Smooth muscle cell (in vitro differentiated cells): ENCODE results near the gene PODXL. TPM values are rescaled to one million over a fixed set of nuclear protein-coding genes. Genes with fewer than 3 reads are reported as not detected.
"Not testable (repeated sequence)": the region's sequence is repeated elsewhere in the genome, so short reads cannot be mapped to it uniquely, and the experiment has no call there.

Source experiments
- DNase-seq: peaks from one replicate; lab custom pipeline; 2025; ENCODE audit not compliant: unreplicated experiment; lab: John Stamatoyannopoulos, UW
- H2AFZ ChIP-seq: fragments of 200-600 bp; sonication (generic); 2 replicates; pipeline ENCODE4 v1.6.0; 2016; ENCODE audit warnings: antibody characterized with exemption, low read depth, mild to moderate bottlenecking
- H3F3A ChIP-seq: fragments of 200-600 bp; sonication (generic); 2 replicates; pipeline ENCODE4 v1.6.0; 2017; ENCODE audit warnings: antibody characterized with exemption, low read depth
- H3K27ac ChIP-seq: fragments of 200-600 bp; sonication (generic); 2 replicates; pipeline ENCODE4 v1.5.1; 2016; ENCODE audit warnings: low read depth, mild to moderate bottlenecking
- H3K27me3 ChIP-seq: fragments of 200-600 bp; sonication (generic); 2 replicates; pipeline ENCODE4 v1.6.1; 2016; ENCODE audit warnings: low read depth, mild to moderate bottlenecking
- H3K36me3 ChIP-seq: fragments of 200-600 bp; sonication (generic); 2 replicates; pipeline ENCODE4 v1.5.1; 2016; ENCODE audit warnings: low read depth
- H3K4me1 ChIP-seq: fragments of 200-600 bp; sonication (generic); 2 replicates; pipeline ENCODE4 v1.5.1; 2016; ENCODE audit warnings: low read depth
- H3K4me2 ChIP-seq: fragments of 200-600 bp; sonication (generic); 2 replicates; pipeline ENCODE4 v1.6.0; 2016; ENCODE audit warnings: mild to moderate bottlenecking
- H3K4me3 ChIP-seq: fragments of 200-600 bp; sonication (generic); 2 replicates; pipeline ENCODE4 v1.5.1; 2016; ENCODE audit warnings: mild to moderate bottlenecking
- H3K79me2 ChIP-seq: fragments of 200-600 bp; sonication (generic); 2 replicates; pipeline ENCODE4 v1.6.0; 2016; ENCODE audit warnings: low read depth, mild to moderate bottlenecking
- H3K9ac ChIP-seq: fragments of 200-600 bp; sonication (generic); 2 replicates; pipeline ENCODE4 v1.6.0; 2016; ENCODE audit warnings: low read depth
- H3K9me3 ChIP-seq: fragments of 200-600 bp; sonication (generic); replicated peaks from 2 replicates; pipeline ENCODE4 v1.5.1; 2016; ENCODE audit warnings: low read depth
- H4K20me1 ChIP-seq: fragments of 200-600 bp; sonication (generic); 2 replicates; pipeline ENCODE4 v1.6.0; 2016; ENCODE audit warnings: low read depth
- WGBS: methylation state at CpG from one replicate; pipeline ENCODE4 v1.1.7; 2016; ENCODE audit warnings: low lambda C conversion rate; 5-methylcytosine and 5-hydroxymethylcytosine counted together
- polyA plus RNA-seq: library from polyadenylated mRNA; unstranded; fragments of >200 nt; fragmentation: Nextera tagmentation; extraction: Ambion mirVana; gene quantifications from 2 replicates; pipeline ENCODE4 v1.2.1, GENCODE V29; 2016
- total RNA-seq: library from RNA; depleted of rRNA; stranded (reverse); fragments of >200 nt; gene quantifications from 2 replicates; pipeline ENCODE4 v1.2.3, GENCODE V29; 2014
- TF ChIP-seq, protein P1 (sequence below): fragments of 200-600 bp; sonication (generic); IDR thresholded peaks from 2 replicates; pipeline ENCODE4 v1.5.1; 2017; ENCODE audit warnings: borderline replicate concordance, mild to moderate bottlenecking, antibody characterized with exemption; ENCODE audit not compliant: insufficient read depth, poor library complexity, severe bottlenecking

PODXL gene
- total and polyA plus RNA-seq, 2 experiments from 2014 or later = 2.1 to 10.8 TPM

DNA sequence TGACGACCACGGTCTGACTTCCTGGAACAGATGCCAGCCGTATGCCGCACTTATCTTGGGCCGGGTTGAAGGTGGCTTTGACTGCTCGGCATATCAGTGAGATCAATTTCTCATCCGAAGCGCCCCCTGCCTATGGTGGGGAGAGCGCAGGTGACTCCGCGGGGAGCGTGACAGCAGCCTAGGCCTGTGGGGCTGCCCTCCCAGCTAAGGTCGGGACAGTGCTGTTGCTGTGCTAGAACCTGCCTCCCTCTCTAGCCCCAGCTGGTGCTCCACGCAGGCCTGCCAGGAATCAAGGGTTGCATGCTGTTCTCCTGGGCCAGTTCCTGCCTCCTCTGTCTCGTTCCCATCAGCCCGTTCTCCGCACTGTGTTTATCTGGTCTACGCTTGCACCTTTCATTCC lies 49.8 kb downstream of the PODXL start:
- Histone ChIP-seq H3K36me3 (no peaks in the 10 kb centered on the region), H3F3A (peaks cover 14% of the 10 kb centered on the region), H3K27me3 (no peaks in the 10 kb centered on the region), H3K4me3 (no peak overlapping the region), H2AFZ (no peak overlapping the region), H4K20me1 (peaks cover 5% of the 10 kb centered on the region), H3K9ac (no peak overlapping the region), H3K79me2 (no peaks in the 10 kb centered on the region), H3K9me3 (no peaks in the 10 kb centered on the region), H3K4me2 (no peak overlapping the region), H3K4me1 (peaks cover 8% of the 10 kb centered on the region), H3K27ac (no peak overlapping the region)
- TF ChIP-seq, protein P1, sequence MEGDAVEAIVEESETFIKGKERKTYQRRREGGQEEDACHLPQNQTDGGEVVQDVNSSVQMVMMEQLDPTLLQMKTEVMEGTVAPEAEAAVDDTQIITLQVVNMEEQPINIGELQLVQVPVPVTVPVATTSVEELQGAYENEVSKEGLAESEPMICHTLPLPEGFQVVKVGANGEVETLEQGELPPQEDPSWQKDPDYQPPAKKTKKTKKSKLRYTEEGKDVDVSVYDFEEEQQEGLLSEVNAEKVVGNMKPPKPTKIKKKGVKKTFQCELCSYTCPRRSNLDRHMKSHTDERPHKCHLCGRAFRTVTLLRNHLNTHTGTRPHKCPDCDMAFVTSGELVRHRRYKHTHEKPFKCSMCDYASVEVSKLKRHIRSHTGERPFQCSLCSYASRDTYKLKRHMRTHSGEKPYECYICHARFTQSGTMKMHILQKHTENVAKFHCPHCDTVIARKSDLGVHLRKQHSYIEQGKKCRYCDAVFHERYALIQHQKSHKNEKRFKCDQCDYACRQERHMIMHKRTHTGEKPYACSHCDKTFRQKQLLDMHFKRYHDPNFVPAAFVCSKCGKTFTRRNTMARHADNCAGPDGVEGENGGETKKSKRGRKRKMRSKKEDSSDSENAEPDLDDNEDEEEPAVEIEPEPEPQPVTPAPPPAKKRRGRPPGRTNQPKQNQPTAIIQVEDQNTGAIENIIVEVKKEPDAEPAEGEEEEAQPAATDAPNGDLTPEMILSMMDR = no peak
- 89% methylated on average over 18 of the region's 18 CpGs for WGBS
- DNase-seq = no peak

DNA sequence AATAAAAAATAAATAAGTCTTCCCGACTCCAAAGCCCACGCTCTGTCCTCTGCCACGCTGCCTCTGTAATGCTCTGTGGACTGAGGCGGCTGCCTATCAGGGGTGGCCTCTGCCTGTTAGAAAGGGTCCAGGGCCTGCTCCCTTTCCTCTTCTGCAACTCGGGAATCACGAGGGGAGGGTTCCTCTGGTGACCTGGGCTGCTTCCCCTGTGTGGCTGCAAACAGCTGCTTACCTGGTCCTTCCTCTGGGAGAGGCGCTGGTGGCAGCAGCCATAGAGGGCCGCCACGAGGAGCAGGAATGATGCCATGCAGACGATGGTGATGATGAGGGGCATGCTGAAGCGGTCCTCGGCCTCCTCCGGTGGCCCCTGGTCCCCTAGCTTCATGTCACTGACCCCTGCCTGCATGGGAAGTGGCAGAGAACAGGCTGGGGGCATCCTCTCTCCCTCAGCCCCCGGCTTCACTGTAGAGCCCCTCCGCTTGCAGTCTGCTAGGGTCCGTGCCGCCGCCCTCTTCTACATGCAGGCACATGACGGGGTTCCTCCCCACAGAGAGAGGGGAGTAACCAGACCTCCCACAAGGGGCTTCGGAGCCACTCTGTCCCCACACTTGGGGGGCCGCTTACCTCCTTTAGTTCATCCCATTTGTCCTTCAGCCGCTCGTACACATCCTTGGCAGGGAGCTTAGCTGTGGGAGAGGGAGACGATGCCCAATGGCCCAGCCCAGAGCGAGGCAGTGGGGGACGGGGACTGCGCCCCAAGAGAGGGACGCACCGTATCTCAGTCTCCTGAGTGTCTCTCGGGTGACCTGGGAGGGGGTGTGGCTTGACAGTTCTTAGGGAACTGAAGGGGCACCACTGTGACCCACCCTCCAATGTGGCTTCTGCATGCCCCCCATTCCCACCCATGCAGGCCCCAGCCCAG lies 50.5 kb downstream of the PODXL start:
- Histone ChIP-seq H3K36me3 (no peaks in the 10 kb centered on the region), H3K79me2 (no peaks in the 10 kb centered on the region), H3K4me1 (peaks cover 8% of the 10 kb centered on the region), H3K27ac (no peak overlapping the region), H3F3A (peaks cover 15% of the 10 kb centered on the region), H3K4me2 (no peak overlapping the region), H3K4me3 (no peak overlapping the region), H3K9me3 (no peaks in the 10 kb centered on the region), H3K27me3 (no peaks in the 10 kb centered on the region), H2AFZ (no peak overlapping the region), H3K9ac (no peak overlapping the region), H4K20me1 (peaks cover 6% of the 10 kb centered on the region)
- no peak for DNase-seq
- TF ChIP-seq, protein P1 = no peak
- WGBS = 95% methylated on average over 30 of the region's 30 CpGs

DNA sequence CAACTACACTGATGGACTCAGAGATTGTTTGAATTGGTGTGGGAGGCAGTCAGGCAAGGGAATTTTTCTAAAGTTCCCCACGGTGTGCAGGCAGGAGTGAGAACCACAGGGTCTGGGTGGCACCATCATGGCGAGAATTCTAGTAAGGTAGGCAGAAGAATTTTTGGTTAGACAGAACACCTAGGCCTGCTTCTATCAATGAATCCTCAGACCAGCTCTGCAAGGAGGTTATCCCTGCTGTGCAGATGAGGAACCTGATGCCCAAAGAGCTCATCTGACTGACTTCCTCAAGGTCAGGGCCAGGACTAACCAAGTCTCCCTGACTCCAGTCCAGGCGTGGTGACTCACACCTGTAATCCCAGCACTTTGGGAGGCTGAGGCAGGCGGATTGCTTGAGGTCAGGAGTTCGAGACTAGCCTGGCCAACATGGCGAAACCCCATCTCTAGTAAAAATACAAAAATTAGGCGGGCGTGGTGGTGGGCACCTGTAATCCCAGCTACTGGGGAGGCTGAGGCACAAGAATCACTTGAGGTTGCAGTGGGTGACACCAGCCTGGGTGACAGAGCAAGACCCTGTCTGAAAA lies 51.3 kb downstream of the PODXL start:
- not testable (repeated sequence) for H3K9me3 ChIP-seq, H3K4me3 ChIP-seq, H3K36me3 ChIP-seq, H4K20me1 ChIP-seq, H3K79me2 ChIP-seq, H3K4me1 ChIP-seq, DNase-seq, H3K9ac ChIP-seq, H3K4me2 ChIP-seq, H3K27ac ChIP-seq, H2AFZ ChIP-seq, H3K27me3 ChIP-seq
- peaks cover 15% of the 10 kb centered on the region for H3F3A ChIP-seq
- 99% methylated on average over 8 of the region's 8 CpGs for WGBS

DNA sequence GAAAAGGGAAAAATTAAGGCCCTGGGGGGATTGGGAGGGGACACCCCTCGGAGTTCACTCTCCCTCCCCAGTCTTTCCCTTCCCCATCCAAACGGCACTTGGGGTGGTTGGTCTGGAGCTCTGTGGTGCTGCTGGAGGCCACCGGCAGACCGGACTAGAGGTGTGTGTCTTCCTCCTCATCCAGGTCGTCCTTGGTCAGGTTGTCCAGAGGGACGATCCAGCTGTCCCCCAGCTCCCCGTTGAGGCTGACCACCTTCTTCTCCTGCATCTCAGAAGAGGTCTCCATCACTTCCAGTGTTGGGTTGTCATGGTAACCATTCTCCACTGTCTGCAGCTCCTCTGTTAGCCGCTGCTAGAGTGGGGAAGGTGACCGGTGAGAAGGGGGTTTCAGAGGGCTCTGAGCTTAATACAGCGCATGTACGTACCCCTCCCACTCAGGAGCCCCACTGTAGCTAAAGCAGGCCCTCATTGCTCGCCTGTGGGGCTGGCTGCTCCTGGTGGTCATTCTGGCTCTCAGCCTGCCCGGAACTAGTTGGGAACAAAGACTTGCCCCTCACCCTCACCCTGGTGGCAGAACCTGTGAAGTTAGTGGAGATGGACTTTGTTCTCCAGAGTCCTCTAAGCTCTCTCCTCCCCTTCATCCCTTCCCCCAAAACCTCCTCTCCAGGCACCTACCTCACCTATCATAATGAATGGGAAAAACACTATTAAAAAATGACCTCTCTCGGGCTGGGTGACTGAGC lies 52.1 kb downstream of the PODXL start:
- H4K20me1 ChIP-seq = peaks cover 6% of the 10 kb centered on the region
- DNase-seq = no peak
- no peak overlapping the region for H3K4me2 ChIP-seq
- no peak overlapping the region for H3K9ac ChIP-seq
- 97% methylated on average over 14 of the region's 14 CpGs for WGBS
- no peak overlapping the region for H3K4me3 ChIP-seq
- H3K79me2 ChIP-seq = no peaks in the 10 kb centered on the region
- H2AFZ ChIP-seq = no peak overlapping the region
- no peaks in the 10 kb centered on the region for H3K9me3 ChIP-seq
- no peak overlapping the region for H3K27ac ChIP-seq
- no peaks in the 10 kb centered on the region for H3K36me3 ChIP-seq
- peaks cover 8% of the 10 kb centered on the region for H3K4me1 ChIP-seq
- TF ChIP-seq, protein P1 = no peak
- H3F3A ChIP-seq = peaks cover 15% of the 10 kb centered on the region
- no peaks in the 10 kb centered on the region for H3K27me3 ChIP-seq
